GM13976 (cell line): ENCODE data around the gene KLHL21.
A peak's percentile ranks its signal among the peaks of the same experiment; 100 is the strongest.

Source experiments
- DNase-seq: peaks from one replicate; pipeline ENCODE4 v3.0.0; 2012; ENCODE audit warnings: low spot score
- CTCF ChIP-seq: IDR thresholded peaks from 2 replicates; pipeline ENCODE4 v1.5.1; 2012; ENCODE audit warnings: borderline replicate concordance, mild to moderate bottlenecking; ENCODE audit not compliant: insufficient read depth; ENCODE audit errors: extremely low read depth, missing control alignments, control extremely low read depth
- in situ Hi-C: fragments of 300-500 bp; cut with MboI; formaldehyde crosslinking; loops from one replicate; pipeline ENCODE4 v1.12.0; 2022; ENCODE audit warnings: low sequenced_read_pairs, mixed read lengths, inconsistent platforms; ENCODE audit not compliant: unreplicated experiment

Gene KLHL21

GRCh38 chr1:6557597-6557996 is 45.1 kb downstream of the KLHL21 start:
- in situ Hi-C loops, result no loop called here
- DNase-seq, result no peak
- no peak for TF ChIP-seq CTCF

- TF ChIP-seq CTCF, result no peak
- DNase-seq, result no peak
- in situ Hi-C loops, result no loop called here
Measured at GRCh38 chr1:6554907-6555778, 47.5 kb downstream of the KLHL21 start, which contains the start of gene TAS1R1. Gene TAS1R1 (plus strand): TSS chr1:6555307. CDS start chr1:6555374, 67 bp downstream.

GRCh38 chr1:6554031-6554906 is 48.4 kb downstream of the KLHL21 start, which contains the start of gene NOL9:
Gene NOL9 (minus strand): TSS chr1:6554513. CDS start chr1:6554502, 11 bp downstream.
- DNase-seq, result peak; percentile 99
- in situ Hi-C loops, result no loop called here

GRCh38 chr1:6547301-6547700 is 55.4 kb downstream of the KLHL21 start:
- no peak for DNase-seq
- in situ Hi-C loops, result no loop called here
- TF ChIP-seq CTCF, result no peak

More at GRCh38 chr1:6554031-6554906, 48.4 kb downstream of the KLHL21 start, which contains the start of gene NOL9:
- TF ChIP-seq CTCF, result peak; percentile 99

DNA sequence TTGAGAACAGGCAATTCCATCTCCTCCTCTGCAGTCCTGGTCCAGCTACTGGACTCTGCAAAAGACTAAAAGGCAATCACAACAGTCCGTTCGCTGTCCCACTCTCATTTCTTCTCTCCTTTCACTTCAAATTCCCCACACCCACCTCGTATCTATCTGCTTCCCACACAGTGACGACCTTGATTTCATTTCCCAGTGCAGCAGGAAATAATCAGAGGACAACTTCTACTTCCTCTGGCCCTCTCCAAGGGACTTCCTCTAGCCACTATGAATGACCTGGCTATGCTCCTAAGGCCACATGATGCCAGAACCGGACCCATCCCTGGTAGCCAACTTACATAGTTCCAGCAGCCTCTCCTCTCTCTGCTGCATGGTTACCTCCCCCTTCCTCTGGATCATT is 56.3 kb downstream of the KLHL21 start:
- in situ Hi-C loops, result no loop called here
- no peak for TF ChIP-seq CTCF
- no peak for DNase-seq
